ENCODE results near the gene GIPC3.

The GIPC3 gene

GRCh38 chr19:3585301-3586126 lies at the start of gene GIPC3:
TSS of gene GIPC3 (plus strand) at chr19:3585478. CDS start at chr19:3585598, 120 bp downstream.
- no peak for DNase-seq (ENCODE audit: low spot score)

GRCh38 chr19:3535563-3535965 lies 49.7 kb upstream of the GIPC3 start:
- no peak for DNase-seq (ENCODE audit: low spot score)

- DNase-seq (ENCODE audit: low spot score) = no peak
Observed at GRCh38 chr19:3535981-3536380, 49.3 kb upstream of the GIPC3 start.

GRCh38 chr19:3536429-3537100 lies 48.7 kb upstream of the GIPC3 start:
- DNase-seq (ENCODE audit: low spot score) = no peak

GRCh38 chr19:3537101-3537437 lies 48.2 kb upstream of the GIPC3 start:
- DNase-seq (ENCODE audit: low spot score) = no peak

- DNase-seq (ENCODE audit: low spot score) = no peak
Observed at GRCh38 chr19:3537438-3538240, 47.6 kb upstream of the GIPC3 start.

- DNase-seq (ENCODE audit: low spot score) = no peak
Observed at GRCh38 chr19:3538258-3538929, 46.9 kb upstream of the GIPC3 start.

GRCh38 chr19:3538965-3539755 lies 46.1 kb upstream of the GIPC3 start, which contains the start of gene TEKTIP1:
TSS of gene TEKTIP1 (plus strand) at chr19:3539174. CDS start at chr19:3539178, 4 bp downstream.
- DNase-seq (ENCODE audit: low spot score) = peak; percentile 52

- DNase-seq (ENCODE audit: low spot score) = no peak
Observed at GRCh38 chr19:3539756-3540118, 45.5 kb upstream of the GIPC3 start.

GRCh38 chr19:3543150-3544057 lies 41.9 kb upstream of the GIPC3 start:
- DNase-seq (ENCODE audit: low spot score) = no peak

GRCh38 chr19:3544058-3544376 lies 41.3 kb upstream of the GIPC3 start:
- no peak for DNase-seq (ENCODE audit: low spot score)

GRCh38 chr19:3544742-3545668 lies 40.3 kb upstream of the GIPC3 start:
- peak; percentile 89 for DNase-seq (ENCODE audit: low spot score)

GRCh38 chr19:3545669-3546034 lies 39.6 kb upstream of the GIPC3 start:
- no peak for DNase-seq (ENCODE audit: low spot score)

GRCh38 chr19:3546119-3546518 lies 39.2 kb upstream of the GIPC3 start:
- DNase-seq (ENCODE audit: low spot score) = no peak

GRCh38 chr19:3547301-3547731 lies 38.0 kb upstream of the GIPC3 start:
- peak; percentile 65 for DNase-seq (ENCODE audit: low spot score)

- DNase-seq (ENCODE audit: low spot score) = no peak
Observed at GRCh38 chr19:3547767-3548282, 37.5 kb upstream of the GIPC3 start.

- no peak for DNase-seq (ENCODE audit: low spot score)
Observed at GRCh38 chr19:3548606-3549005, 36.7 kb upstream of the GIPC3 start.

GRCh38 chr19:3549816-3550215 lies 35.5 kb upstream of the GIPC3 start:
- no peak for DNase-seq (ENCODE audit: low spot score)
